Putamen (tissue), 1 donor: ENCODE results near the gene ULBP1.
A peak's percentile ranks its signal among the peaks of the same experiment; 100 is the strongest.
"Not testable (repeated sequence)": the region's sequence is repeated elsewhere in the genome, so short reads cannot be mapped to it uniquely, and the experiment has no call there.

Experiments used
- DNase-seq: peaks from one replicate; pipeline ENCODE4 v3.0.0-alpha.2; 2016; ENCODE audit warnings: low spot score

The ULBP1 gene

DNA sequence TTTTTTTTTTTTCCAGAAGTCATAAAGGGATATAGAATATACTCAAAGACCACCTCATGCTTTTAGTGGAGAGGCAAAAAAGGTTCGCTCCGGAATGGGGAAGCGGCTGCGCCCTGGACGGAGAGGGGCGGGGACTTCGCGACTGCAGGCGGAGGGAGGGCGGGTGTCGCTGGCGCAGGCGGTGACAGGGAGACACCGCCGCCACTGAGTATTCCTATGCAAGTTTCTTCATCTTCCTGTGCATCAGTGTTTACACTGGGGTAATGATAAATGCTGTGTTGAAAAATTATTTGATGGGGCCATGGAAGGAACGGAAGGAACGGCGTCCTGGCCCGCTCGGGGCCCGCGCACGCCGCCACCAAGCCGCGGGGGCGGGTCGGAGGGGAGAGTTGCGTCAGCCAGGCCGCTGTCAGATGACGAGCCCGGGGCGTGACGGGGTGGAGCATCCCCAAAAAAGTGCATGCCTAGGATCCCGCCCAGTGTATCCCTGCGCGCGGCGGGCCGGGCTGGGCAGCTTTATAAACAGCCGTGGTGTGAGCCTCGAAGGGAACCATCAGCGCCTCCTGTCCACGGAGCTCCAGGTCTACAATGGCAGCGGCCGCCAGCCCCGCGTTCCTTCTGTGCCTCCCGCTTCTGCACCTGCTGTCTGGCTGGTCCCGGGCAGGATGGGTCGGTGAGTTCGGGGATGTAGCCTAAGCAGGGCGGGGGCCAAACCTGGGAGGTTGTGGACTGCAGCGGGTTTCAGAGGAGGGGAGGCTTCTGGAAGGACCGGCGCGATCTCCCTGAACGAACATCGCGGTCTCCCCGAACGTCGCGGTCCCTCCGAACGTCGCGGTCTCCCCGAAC lies at the start of gene ULBP1:
ULBP1 (plus strand) TSS at position 482 of the 846 bp plus-strand sequence; CDS start at position 589, 107 bp downstream.
- no peak for DNase-seq

- no peak for DNase-seq
These were observed 47.5 kb upstream of the ULBP1 start for GRCh38 chr6:149915970-149916865.

- DNase-seq = no peak
These were observed 46.1 kb upstream of the ULBP1 start for GRCh38 chr6:149917679-149918078.

- no peak for DNase-seq
These were observed 45.4 kb upstream of the ULBP1 start for GRCh38 chr6:149918151-149918905.

GRCh38 chr6:149919126-149919833 lies 44.5 kb upstream of the ULBP1 start:
- not testable (repeated sequence) for DNase-seq

GRCh38 chr6:149919834-149920225 lies 43.9 kb upstream of the ULBP1 start:
- DNase-seq = no peak

GRCh38 chr6:149921361-149921760 lies 42.4 kb upstream of the ULBP1 start:
- DNase-seq = no peak

- not testable (repeated sequence) for DNase-seq
These were observed 41.7 kb upstream of the ULBP1 start for GRCh38 chr6:149922091-149922490.

- DNase-seq = peak; percentile 68
These were observed 41.0 kb upstream of the ULBP1 start, which contains the start of gene RAET1G for GRCh38 chr6:149922642-149923326. RAET1G (minus strand) TSS chr6:149923121; CDS start chr6:149923010, 111 bp downstream.

DNA sequence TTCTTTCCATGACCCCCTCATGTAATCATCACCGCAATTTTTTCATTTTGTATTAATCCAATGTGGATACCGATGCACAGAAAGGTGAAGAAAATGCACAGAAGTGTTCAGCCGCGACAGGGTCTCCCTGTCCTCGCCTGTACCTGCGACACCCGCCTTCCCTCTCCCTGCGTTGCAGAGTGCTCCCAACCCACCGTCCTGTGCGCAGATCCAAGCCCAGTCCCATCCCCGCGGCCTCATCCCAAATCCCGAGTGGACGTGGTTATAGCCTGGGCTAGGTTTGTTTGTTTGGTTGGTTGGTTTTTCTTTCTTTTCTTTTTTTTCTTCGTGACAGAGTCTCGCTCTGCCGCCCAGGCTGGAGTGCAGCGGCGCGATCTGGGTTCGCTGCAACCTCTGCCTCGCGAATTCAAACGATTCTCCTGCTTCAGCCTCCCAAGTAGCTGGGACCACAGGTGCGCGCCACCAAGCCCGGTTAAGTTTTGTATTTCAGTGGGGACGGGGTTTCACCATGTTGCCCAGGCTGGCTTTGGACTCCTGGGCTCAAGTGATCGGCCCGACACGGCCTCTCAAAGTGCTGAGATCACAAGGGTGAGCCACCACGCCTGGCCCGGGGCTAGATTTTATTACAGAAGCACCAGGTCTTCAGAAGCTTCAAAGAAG lies 40.3 kb upstream of the ULBP1 start:
- DNase-seq = no peak

DNA sequence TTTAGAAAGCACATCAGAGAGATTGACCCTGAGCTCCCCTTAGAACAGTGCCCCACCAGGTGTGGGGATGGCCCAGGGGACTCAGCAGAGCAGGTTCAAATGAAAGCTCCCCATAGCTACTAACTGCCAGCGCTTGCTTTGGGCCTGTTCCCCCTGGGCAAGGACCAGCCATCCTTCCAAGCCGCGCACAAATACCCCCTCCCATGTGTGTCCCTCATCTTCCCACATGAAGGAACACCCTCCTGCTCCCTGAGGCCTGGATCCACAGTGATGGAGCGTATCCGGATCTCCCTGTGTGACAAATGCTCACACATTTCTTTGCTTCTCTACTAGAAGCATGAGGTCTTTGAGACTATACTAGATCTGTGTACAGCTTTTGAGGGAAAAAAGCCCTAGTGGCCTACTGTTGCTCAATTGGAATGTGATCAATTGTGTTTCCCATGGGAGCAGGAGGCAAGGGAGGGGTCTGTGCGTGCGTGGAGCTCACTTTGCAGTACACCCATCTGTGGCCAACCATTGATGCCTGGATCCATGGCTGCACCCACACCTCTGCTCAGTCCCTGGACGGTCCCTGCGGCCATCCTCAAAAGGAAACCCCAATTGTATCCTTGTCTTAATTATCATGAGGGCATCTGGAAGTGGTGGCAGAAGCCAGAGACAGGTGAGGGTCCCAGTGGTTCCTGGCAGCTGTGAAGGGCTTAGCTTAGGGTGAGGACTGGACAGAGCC lies 39.4 kb upstream of the ULBP1 start:
- DNase-seq = no peak

DNA sequence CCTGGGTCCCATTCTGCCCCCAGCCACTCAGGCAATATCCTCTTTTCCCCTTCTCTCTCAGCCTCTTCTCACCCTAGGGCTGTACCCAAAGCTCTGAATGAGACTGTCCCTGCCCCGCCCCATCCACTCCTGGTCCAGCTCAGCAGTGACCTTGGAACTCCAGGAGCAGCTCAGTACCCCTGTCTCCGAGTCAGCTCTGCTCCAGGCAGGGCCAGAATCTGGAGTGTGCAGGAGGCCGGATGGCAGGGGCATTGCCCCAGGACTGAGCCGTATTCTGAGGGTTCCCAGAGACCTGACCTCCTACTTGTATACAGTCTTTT lies 38.9 kb upstream of the ULBP1 start:
- DNase-seq = no peak

- no peak for DNase-seq
These were observed 38.3 kb upstream of the ULBP1 start for GRCh38 chr6:149925253-149925973.

DNA sequence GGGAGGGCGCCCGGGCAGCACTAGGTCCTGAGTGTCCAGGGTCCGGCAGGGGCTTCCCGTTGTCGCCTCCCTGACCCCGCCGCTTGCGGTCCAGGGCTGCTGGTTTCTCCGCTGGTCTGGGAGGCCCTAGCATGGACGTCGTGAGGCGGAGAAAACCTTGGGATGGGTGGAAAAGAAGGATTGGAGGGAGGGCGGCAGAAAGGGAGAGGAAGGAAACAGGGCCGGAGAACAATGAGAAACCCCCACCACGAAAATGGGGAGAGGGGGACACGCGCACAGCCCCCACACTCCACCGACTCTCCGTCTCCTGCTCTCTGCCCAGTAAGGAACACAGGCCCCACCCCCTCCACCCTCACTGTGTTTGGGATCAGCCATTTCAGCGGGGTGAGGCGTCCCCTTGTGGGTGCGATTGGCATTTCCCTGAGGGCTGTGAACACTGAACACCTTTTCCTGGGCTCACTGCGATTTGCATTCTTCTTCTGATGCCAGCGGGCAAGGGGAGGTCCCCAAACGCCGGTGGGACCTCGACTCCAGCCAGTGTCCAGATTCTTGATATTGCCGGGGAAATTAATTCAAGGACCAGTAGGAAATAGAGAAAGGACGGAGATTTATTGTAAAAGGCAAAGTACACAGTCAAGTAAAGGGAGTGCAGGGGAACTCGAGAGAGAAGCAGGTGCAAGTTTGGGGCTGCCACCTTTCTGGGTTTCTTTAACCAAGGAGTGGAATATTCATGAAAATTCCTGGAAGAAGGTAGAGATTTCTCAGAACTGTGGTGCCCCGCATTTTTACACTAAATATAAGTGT lies 37.6 kb upstream of the ULBP1 start:
- peak; percentile 33 for DNase-seq

DNA sequence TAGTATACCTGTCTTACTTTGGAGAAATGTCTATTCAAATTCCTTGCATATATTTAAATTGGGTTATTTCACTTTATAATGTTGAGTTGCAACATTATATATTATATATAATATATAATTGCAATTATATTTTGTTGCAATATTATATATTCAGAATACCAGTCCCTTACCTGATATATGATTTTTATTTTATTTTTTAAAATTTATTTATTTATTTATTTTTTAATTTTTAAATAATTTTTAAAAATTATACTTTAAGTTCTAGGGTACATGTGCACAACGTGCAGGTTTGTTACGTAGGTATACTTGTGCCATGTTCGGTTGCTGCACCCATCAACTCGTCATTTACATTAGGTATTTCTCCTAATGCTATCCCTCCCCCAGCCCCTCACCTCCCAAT lies 36.7 kb upstream of the ULBP1 start:
- DNase-seq = not testable (repeated sequence)

GRCh38 chr6:149929422-149929821 lies 34.3 kb upstream of the ULBP1 start:
- DNase-seq = no peak

- DNase-seq = no peak
These were observed 32.2 kb upstream of the ULBP1 start for GRCh38 chr6:149931501-149931900.

DNA sequence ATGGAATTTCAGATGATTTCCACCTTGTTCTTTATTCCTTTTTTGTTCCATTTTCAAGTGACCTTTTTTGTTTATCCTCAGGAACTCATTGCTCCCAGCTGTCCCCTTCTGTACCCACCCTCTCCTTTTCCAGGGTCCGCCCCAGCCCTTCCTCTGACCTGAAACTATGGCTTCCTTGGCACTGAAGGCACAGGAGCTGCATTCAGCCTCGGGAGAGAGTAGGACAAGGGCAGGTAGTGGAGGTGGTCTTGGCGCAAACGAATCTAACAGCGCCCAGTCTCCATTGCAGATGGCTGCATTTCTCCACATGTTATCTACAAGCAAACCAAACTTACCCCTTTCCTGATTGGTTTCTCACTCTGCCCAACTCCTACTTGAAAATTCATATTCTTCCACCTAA lies 30.7 kb upstream of the ULBP1 start:
- no peak for DNase-seq
